Upper lobe of left lung (tissue), 4 donors: ENCODE data around the gene TYMS.

ENCODE experiments used
- POLR2A ChIP-seq, 4 donors: fragments of 450-650 bp; IDR thresholded peaks; one replicate each; pipeline ENCODE4 v1.5.1; 2016 to 2017; ENCODE audit warnings: antibody characterized with exemption in 4 of 4, mild to moderate bottlenecking in 2 of 4
- POLR2AphosphoS5 ChIP-seq, 2 donors: sonication (generic); formaldehyde crosslinking; IDR thresholded peaks; one replicate each; pipeline ENCODE4 v1.5.1; 2017; ENCODE audit warnings: antibody characterized with exemption in 2 of 2
- TF ChIP-seq, protein P1 (sequence below), 6 experiments: fragments of 450-650 bp in 4 of 6; fragments of 200-600 bp in 2 of 6; sonication (generic) in 2 of 6; IDR thresholded peaks; one replicate each; pipeline ENCODE4 v1.5.1; 2016 to 2019; ENCODE audit warnings: antibody characterized with exemption in 6 of 6

DNA sequence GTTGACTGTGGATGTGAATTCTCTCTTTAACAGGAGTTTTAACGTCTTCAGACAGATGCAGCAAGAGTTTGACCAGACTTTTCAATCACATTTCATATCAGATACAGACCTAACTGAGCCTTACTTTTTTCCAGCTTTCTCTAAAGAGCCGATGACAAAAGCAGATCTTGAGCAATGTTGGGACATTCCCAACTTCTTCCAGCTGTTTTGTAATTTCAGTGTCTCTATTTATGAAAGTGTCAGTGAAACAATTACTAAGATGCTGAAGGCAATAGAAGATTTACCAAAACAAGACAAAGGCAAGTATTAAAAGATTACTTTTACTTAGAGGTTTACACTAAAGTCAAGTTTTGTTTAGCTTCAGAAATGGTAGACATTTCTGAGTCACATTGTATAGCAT, 30.2 kb upstream of the TYMS start:
- TF ChIP-seq, protein P1, sequence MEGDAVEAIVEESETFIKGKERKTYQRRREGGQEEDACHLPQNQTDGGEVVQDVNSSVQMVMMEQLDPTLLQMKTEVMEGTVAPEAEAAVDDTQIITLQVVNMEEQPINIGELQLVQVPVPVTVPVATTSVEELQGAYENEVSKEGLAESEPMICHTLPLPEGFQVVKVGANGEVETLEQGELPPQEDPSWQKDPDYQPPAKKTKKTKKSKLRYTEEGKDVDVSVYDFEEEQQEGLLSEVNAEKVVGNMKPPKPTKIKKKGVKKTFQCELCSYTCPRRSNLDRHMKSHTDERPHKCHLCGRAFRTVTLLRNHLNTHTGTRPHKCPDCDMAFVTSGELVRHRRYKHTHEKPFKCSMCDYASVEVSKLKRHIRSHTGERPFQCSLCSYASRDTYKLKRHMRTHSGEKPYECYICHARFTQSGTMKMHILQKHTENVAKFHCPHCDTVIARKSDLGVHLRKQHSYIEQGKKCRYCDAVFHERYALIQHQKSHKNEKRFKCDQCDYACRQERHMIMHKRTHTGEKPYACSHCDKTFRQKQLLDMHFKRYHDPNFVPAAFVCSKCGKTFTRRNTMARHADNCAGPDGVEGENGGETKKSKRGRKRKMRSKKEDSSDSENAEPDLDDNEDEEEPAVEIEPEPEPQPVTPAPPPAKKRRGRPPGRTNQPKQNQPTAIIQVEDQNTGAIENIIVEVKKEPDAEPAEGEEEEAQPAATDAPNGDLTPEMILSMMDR (IDR thresholded peaks at IDR 0.05), result no peak
- TF ChIP-seq POLR2AphosphoS5 (IDR thresholded peaks at IDR 0.05) (no peak), POLR2A (IDR thresholded peaks at IDR 0.05) (no peak)
